ENCODE data around the gene CCDC178.

The CCDC178 gene

DNA sequence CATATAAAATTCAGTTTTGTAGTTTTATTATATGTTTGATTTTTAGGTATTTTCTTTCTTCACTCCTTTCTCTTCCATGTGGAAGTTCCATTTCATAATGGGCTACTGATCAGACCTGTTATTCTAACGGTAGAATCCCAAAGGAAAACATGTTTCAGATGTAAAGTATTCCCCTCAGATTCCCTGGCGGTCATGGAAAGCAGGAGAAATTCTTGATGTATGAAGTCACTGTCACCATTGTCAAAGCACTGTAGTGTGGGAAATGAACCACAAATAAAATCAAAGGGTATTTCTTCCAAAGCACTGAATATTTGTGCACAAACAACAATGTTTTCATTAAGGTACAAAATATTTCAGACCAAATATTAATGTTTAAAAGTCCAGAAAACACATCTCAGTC lies 430.4 kb downstream of the CCDC178 start:
- DNase-seq (ENCODE audit: extremely low spot score): no peak
- TF ChIP-seq, protein P1, sequence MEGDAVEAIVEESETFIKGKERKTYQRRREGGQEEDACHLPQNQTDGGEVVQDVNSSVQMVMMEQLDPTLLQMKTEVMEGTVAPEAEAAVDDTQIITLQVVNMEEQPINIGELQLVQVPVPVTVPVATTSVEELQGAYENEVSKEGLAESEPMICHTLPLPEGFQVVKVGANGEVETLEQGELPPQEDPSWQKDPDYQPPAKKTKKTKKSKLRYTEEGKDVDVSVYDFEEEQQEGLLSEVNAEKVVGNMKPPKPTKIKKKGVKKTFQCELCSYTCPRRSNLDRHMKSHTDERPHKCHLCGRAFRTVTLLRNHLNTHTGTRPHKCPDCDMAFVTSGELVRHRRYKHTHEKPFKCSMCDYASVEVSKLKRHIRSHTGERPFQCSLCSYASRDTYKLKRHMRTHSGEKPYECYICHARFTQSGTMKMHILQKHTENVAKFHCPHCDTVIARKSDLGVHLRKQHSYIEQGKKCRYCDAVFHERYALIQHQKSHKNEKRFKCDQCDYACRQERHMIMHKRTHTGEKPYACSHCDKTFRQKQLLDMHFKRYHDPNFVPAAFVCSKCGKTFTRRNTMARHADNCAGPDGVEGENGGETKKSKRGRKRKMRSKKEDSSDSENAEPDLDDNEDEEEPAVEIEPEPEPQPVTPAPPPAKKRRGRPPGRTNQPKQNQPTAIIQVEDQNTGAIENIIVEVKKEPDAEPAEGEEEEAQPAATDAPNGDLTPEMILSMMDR (IDR thresholded peaks at IDR 0.05; ENCODE audit: control extremely low read depth, extremely low read depth, low read depth, missing control alignments): no peak
- CTCF ChIA-PET: no interaction called here
- POLR2A ChIA-PET: no interaction called here

- ChIA-PET CTCF (no interaction called here), POLR2A (no interaction called here)
- no peak for DNase-seq (ENCODE audit: extremely low spot score)
- TF ChIP-seq, protein P1 (IDR thresholded peaks at IDR 0.05; ENCODE audit: control extremely low read depth, extremely low read depth, low read depth, missing control alignments): no peak
Observed at GRCh38 chr18:32998921-32999320, 441.6 kb downstream of the CCDC178 start.

- TF ChIP-seq, protein P1 (IDR thresholded peaks at IDR 0.05; ENCODE audit: control extremely low read depth, extremely low read depth, low read depth, missing control alignments): no peak
- ChIA-PET CTCF (no interaction called here), POLR2A (no interaction called here)
- no peak for DNase-seq (ENCODE audit: extremely low spot score)
Observed at GRCh38 chr18:32998285-32998684, 442.2 kb downstream of the CCDC178 start.

- DNase-seq (ENCODE audit: extremely low spot score): no peak
- TF ChIP-seq, protein P1 (IDR thresholded peaks at IDR 0.05; ENCODE audit: control extremely low read depth, extremely low read depth, low read depth, missing control alignments): no peak
- CTCF ChIA-PET: interaction anchor here (2.3 kb wide), 1 partner anchor 9 kb away, joined by 8 read pairs; no protein-coding TSS in a partner anchor
- POLR2A ChIA-PET: no interaction called here
Observed at GRCh38 chr18:32983721-32984120, 456.8 kb downstream of the CCDC178 start.

DNA sequence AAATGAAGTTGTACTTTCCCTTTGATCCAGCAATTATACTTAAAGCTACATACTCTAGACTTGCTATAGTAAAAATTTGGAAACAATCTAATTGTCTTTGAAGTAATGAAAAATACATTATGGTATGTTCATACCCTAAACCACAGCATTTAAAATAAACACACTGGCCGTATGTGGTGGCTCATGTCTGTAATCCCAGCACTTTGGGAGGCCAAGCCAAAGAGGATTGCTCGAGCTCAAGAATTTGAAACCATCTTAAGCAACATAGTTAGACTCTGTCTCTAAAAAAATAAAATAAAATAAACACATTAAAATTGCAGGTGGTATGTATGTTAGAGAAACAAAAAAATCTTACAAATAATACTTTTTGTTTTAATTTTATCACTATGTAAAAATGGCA lies 459.6 kb downstream of the CCDC178 start:
- CTCF ChIA-PET: no interaction called here
- DNase-seq (ENCODE audit: extremely low spot score): no peak
- TF ChIP-seq, protein P1 (IDR thresholded peaks at IDR 0.05; ENCODE audit: control extremely low read depth, extremely low read depth, low read depth, missing control alignments): no peak
- POLR2A ChIA-PET: no interaction called here

- ChIA-PET CTCF (interaction anchor here (2.6 kb wide), 1 partner anchor 8 kb away, joined by 8 read pairs; no protein-coding TSS in a partner anchor), POLR2A (no interaction called here)
- TF ChIP-seq, protein P1 (IDR thresholded peaks at IDR 0.05; ENCODE audit: control extremely low read depth, extremely low read depth, low read depth, missing control alignments): no peak
- no peak for DNase-seq (ENCODE audit: extremely low spot score)
Observed at GRCh38 chr18:32975501-32975900, 465.0 kb downstream of the CCDC178 start.

DNA sequence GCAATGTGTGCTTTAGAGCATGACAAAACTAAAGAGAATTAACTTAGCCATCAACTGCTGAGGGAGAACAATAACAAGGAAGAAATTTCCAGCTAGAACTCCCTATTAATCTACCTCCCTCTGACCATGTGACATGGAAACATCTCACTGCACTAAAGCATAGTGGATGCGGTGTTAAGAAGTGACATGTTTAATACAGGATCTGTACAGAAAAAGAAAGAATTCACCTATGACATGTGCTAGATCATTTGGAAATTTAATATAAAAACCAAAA lies 465.4 kb downstream of the CCDC178 start:
- TF ChIP-seq, protein P1 (IDR thresholded peaks at IDR 0.05; ENCODE audit: control extremely low read depth, extremely low read depth, low read depth, missing control alignments): no peak
- ChIA-PET POLR2A (no interaction called here), CTCF (interaction anchor here (2.6 kb wide), 1 partner anchor 8 kb away, joined by 8 read pairs; no protein-coding TSS in a partner anchor)
- DNase-seq (ENCODE audit: extremely low spot score): no peak

Data from GM10248 (cell line).